GM23338 (cell line): ENCODE measurements around the gene GPR143. TPM values are rescaled to one million over a fixed set of nuclear protein-coding genes. Genes with fewer than 3 reads are reported as not detected.

Source experiments
- ATAC-seq: fragments of 200-7000 bp; cut with Tn5 transposase; 3 replicates; pipeline ENCODE4 v1.9.1; 2020
- DNase-seq: peaks from one replicate; pipeline ENCODE4 v3.0.0-alpha.2; 2015; ENCODE audit warnings: low spot score
- H2AFZ ChIP-seq: fragments of 200-600 bp; sonication (generic); 2 replicates; pipeline ENCODE4 v1.8.0; 2016; ENCODE audit warnings: antibody characterized with exemption, mild to moderate bottlenecking, moderate library complexity
- H3F3A ChIP-seq: fragments of 200-600 bp; sonication (generic); replicated peaks from 2 replicates; pipeline ENCODE4 v1.8.0; 2017; ENCODE audit warnings: antibody characterized with exemption, mixed run types, low read depth
- H3K27ac ChIP-seq: fragments of 200-600 bp; sonication (generic); 2 replicates; pipeline ENCODE4 v1.6.1; 2016; ENCODE audit warnings: low read depth
- H3K27me3 ChIP-seq: fragments of 200-600 bp; sonication (generic); 2 replicates; pipeline ENCODE4 v1.8.0; 2016; ENCODE audit warnings: mild to moderate bottlenecking, mixed run types, moderate library complexity; ENCODE audit not compliant: insufficient read depth
- H3K36me3 ChIP-seq: fragments of 200-600 bp; sonication (generic); 2 replicates; pipeline ENCODE4 v1.8.0; 2016; ENCODE audit warnings: mild to moderate bottlenecking; ENCODE audit not compliant: insufficient read depth
- H3K4me1 ChIP-seq: fragments of 200-600 bp; sonication (generic); 2 replicates; pipeline ENCODE4 v1.8.0; 2016; ENCODE audit warnings: mild to moderate bottlenecking, moderate library complexity; ENCODE audit not compliant: insufficient read depth
- H3K4me2 ChIP-seq: fragments of 200-600 bp; sonication (generic); 2 replicates; pipeline ENCODE4 v1.7.1; 2017; ENCODE audit warnings: mixed run types
- H3K4me3 ChIP-seq: fragments of 200-600 bp; sonication (generic); 2 replicates; pipeline ENCODE4 v1.6.1; 2016; ENCODE audit warnings: mixed run types
- H3K79me2 ChIP-seq: fragments of 200-600 bp; sonication (generic); replicated peaks from 2 replicates; pipeline ENCODE4 v1.8.0; 2017; ENCODE audit warnings: mild to moderate bottlenecking; ENCODE audit not compliant: insufficient read depth
- H3K9me2 ChIP-seq: fragments of 200-600 bp; sonication (generic); 2 replicates; pipeline ENCODE4 v1.8.0; 2017; ENCODE audit not compliant: insufficient read depth
- H4K20me1 ChIP-seq: fragments of 200-600 bp; sonication (generic); replicated peaks from 2 replicates; pipeline ENCODE4 v1.8.0; 2017; ENCODE audit warnings: mild to moderate bottlenecking; ENCODE audit not compliant: insufficient read depth
- H3K27ac Mint-ChIP-seq: 2 replicates; pipeline ENCODE4 v1.8.0; 2020; ENCODE audit warnings: inconsistent platforms, mild to moderate bottlenecking, moderate library complexity, mixed read lengths
- H3K27me3 Mint-ChIP-seq: 3 replicates; pipeline ENCODE4 v1.8.0; 2022; ENCODE audit warnings: low read depth, mild to moderate bottlenecking, moderate library complexity, mixed read lengths, inconsistent platforms; ENCODE audit not compliant: insufficient read depth, poor library complexity
- H3K36me3 Mint-ChIP-seq: 3 replicates; pipeline ENCODE4 v1.8.0; 2021; ENCODE audit warnings: low read depth, mild to moderate bottlenecking, inconsistent platforms, moderate library complexity, mixed read lengths
- H3K4me1 Mint-ChIP-seq: 3 replicates; pipeline ENCODE4 v1.8.0; 2020; ENCODE audit warnings: mild to moderate bottlenecking, inconsistent platforms, mixed read lengths
- H3K4me3 Mint-ChIP-seq: 3 replicates; pipeline ENCODE4 v1.8.0; 2021; ENCODE audit warnings: moderate library complexity, mild to moderate bottlenecking, inconsistent platforms, mixed read lengths
- H3K9me3 Mint-ChIP-seq: 3 replicates; pipeline ENCODE4 v1.8.0; 2020; ENCODE audit warnings: moderate library complexity, mild to moderate bottlenecking, inconsistent platforms, mixed read lengths
- EZH2 ChIP-seq: fragments of 200-600 bp; sonication (generic); IDR thresholded peaks from one replicate; pipeline ENCODE4 v1.8.0; 2017; ENCODE audit warnings: antibody characterized with exemption, mild to moderate bottlenecking, low read depth; ENCODE audit not compliant: unreplicated experiment
- EZH2phosphoT487 ChIP-seq: fragments of 200-600 bp; sonication (generic); IDR thresholded peaks from one replicate; pipeline ENCODE4 v1.8.1; 2018; ENCODE audit warnings: antibody characterized with exemption; ENCODE audit not compliant: unreplicated experiment
- JUNB ChIP-seq: IDR thresholded peaks from one replicate; pipeline ENCODE4 v1.6.1; 2016; ENCODE audit warnings: antibody characterized with exemption; ENCODE audit not compliant: unreplicated experiment
- POLR2AphosphoS5 ChIP-seq: IDR thresholded peaks from 2 replicates; pipeline ENCODE4 v1.6.1; 2016; ENCODE audit warnings: antibody characterized with exemption, low read depth
- STAT1 ChIP-seq: IDR thresholded peaks from one replicate; pipeline ENCODE4 v1.6.1; 2016; ENCODE audit warnings: antibody characterized with exemption; ENCODE audit not compliant: unreplicated experiment
- ZNF331 ChIP-seq: fragments of 250-450 bp; sonication (Bioruptor Pico); IDR thresholded peaks from 2 replicates; pipeline ENCODE4 v1.5.0; 2020; ENCODE audit warnings: low read depth, mild to moderate bottlenecking, moderate library complexity
- polyA plus RNA-seq: library from polyadenylated mRNA; unstranded; fragments of >200 nt; fragmentation: Nextera tagmentation; extraction: Ambion mirVana; gene quantifications from 2 replicates; pipeline ENCODE4 v1.2.1, GENCODE V29; 2016
- total RNA-seq: library from RNA; depleted of rRNA; stranded (reverse); fragments of >200 nt; shearing (Covaris generic); gene quantifications from 2 replicates; pipeline ENCODE4 v1.2.3, GENCODE V29; 2014
- TF ChIP-seq, protein P1 (sequence below): IDR thresholded peaks from 2 replicates; pipeline ENCODE4 v1.6.1; 2016; ENCODE audit warnings: antibody characterized with exemption
- TF ChIP-seq, protein P2 (sequence below): IDR thresholded peaks from one replicate; pipeline ENCODE4 v1.6.1; 2018; ENCODE audit warnings: antibody characterized with exemption; ENCODE audit not compliant: unreplicated experiment

The GPR143 gene
- total and polyA plus RNA-seq, 2 experiments from 2014 or later: 7.4 to 13.0 TPM

DNA sequence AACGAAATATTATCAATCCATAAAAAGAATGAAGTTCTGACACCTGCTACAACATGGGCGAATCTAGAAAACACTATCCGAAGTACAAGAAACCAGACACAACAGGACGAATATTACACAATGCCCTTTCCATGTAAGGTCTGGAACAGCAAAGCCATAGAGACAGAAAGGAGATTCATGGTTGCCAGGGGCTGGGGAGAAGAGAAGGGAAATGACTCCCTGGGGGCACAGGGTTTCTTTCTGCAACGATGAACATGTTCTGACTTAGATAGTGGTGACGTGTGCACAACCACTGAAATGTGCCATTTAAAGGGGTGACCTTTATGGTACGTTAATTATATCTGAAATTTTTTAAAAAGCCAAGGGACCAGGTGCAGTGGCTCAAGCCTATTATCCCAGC, 28.3 kb downstream of the GPR143 start:
- Mint-ChIP-seq H3K4me3 (no peak overlapping the region), H3K36me3 (peaks cover 24% of the 10 kb centered on the region), H3K9me3 (0 out of 3 replicates have a peak, but pooled peaks cover 3% of the 10 kb centered on the region), H3K27ac (no peak overlapping the region), H3K27me3 (no peaks in the 10 kb centered on the region), H3K4me1 (no peaks in the 10 kb centered on the region; the same call in 2 of the 3 replicates)
- no peak for TF ChIP-seq EZH2phosphoT487
- TF ChIP-seq, protein P1, sequence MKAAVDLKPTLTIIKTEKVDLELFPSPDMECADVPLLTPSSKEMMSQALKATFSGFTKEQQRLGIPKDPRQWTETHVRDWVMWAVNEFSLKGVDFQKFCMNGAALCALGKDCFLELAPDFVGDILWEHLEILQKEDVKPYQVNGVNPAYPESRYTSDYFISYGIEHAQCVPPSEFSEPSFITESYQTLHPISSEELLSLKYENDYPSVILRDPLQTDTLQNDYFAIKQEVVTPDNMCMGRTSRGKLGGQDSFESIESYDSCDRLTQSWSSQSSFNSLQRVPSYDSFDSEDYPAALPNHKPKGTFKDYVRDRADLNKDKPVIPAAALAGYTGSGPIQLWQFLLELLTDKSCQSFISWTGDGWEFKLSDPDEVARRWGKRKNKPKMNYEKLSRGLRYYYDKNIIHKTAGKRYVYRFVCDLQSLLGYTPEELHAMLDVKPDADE: no peak
- TF ChIP-seq STAT1: no peak
- Histone ChIP-seq H3K27ac (no peak overlapping the region), H4K20me1 (no peaks in the 10 kb centered on the region), H3K4me1 (no peaks in the 10 kb centered on the region), H2AFZ (no peak overlapping the region), H3K27me3 (no peaks in the 10 kb centered on the region), H3F3A (no peaks in the 10 kb centered on the region), H3K79me2 (no peaks in the 10 kb centered on the region), H3K9me2 (no peaks in the 10 kb centered on the region), H3K4me3 (no peak overlapping the region), H3K4me2 (no peak overlapping the region), H3K36me3 (peaks cover 4% of the 10 kb centered on the region; the same call in 1 of the 2 replicates)
- ATAC-seq (no peak), DNase-seq (no peak)

DNA sequence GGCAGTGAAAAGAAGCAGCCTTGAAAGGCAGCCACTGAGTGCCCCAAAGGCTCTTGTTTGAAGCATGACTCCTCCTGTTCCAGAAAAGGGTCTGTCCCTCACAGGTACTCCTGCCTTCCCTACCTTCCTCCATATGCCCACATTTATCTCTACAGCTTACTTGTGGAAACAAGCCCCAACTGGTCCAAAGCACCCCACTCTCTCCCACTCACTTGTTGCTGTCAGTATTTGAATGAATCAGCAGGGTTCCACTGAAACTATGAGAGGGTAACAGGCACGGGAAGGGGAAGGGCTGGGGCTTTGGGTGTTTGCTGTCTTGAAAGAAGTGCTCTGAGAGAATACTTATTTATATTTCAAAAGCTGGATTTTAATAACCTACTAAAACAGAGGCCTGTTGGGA, 34.9 kb downstream of the GPR143 start:
- H3K79me2 ChIP-seq: no peaks in the 10 kb centered on the region
- no peaks in the 10 kb centered on the region for H3F3A ChIP-seq
- H3K9me2 ChIP-seq: no peaks in the 10 kb centered on the region
- TF ChIP-seq STAT1 (no peak), ZNF331 (no peak), JUNB (no peak), POLR2AphosphoS5 (no peak), EZH2 (no peak)
- TF ChIP-seq, protein P2, sequence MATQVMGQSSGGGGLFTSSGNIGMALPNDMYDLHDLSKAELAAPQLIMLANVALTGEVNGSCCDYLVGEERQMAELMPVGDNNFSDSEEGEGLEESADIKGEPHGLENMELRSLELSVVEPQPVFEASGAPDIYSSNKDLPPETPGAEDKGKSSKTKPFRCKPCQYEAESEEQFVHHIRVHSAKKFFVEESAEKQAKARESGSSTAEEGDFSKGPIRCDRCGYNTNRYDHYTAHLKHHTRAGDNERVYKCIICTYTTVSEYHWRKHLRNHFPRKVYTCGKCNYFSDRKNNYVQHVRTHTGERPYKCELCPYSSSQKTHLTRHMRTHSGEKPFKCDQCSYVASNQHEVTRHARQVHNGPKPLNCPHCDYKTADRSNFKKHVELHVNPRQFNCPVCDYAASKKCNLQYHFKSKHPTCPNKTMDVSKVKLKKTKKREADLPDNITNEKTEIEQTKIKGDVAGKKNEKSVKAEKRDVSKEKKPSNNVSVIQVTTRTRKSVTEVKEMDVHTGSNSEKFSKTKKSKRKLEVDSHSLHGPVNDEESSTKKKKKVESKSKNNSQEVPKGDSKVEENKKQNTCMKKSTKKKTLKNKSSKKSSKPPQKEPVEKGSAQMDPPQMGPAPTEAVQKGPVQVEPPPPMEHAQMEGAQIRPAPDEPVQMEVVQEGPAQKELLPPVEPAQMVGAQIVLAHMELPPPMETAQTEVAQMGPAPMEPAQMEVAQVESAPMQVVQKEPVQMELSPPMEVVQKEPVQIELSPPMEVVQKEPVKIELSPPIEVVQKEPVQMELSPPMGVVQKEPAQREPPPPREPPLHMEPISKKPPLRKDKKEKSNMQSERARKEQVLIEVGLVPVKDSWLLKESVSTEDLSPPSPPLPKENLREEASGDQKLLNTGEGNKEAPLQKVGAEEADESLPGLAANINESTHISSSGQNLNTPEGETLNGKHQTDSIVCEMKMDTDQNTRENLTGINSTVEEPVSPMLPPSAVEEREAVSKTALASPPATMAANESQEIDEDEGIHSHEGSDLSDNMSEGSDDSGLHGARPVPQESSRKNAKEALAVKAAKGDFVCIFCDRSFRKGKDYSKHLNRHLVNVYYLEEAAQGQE: no peak
- H4K20me1 ChIP-seq: no peaks in the 10 kb centered on the region
- Mint-ChIP-seq H3K4me3 (no peak overlapping the region), H3K27me3 (peaks cover 3% of the 10 kb centered on the region), H3K4me1 (no peaks in the 10 kb centered on the region; the same call in 2 of the 3 replicates), H3K9me3 (peaks cover 37% of the 10 kb centered on the region), H3K36me3 (peaks cover 62% of the 10 kb centered on the region), H3K27ac (no peak overlapping the region)
- ATAC-seq (no peak), DNase-seq (no peak)
- peaks cover 4% of the 10 kb centered on the region; the same call in 1 of the 2 replicates for H3K36me3 ChIP-seq
- no peaks in the 10 kb centered on the region for H3K4me1 ChIP-seq
- H3K27ac ChIP-seq: no peak overlapping the region
- H2AFZ ChIP-seq: no peak overlapping the region
- no peak overlapping the region for H3K4me2 ChIP-seq
- no peak overlapping the region for H3K4me3 ChIP-seq
- H3K27me3 ChIP-seq: no peaks in the 10 kb centered on the region
